Activated naive CD8-positive, alpha-beta T cell treated with anti-CD3 and anti-CD28 coated beads for 36 hours (primary cell): ENCODE data around the gene GALNT18. TPM values are rescaled to one million over a fixed set of nuclear protein-coding genes. Genes with fewer than 3 reads are reported as not detected.

ENCODE experiments used
- DNase-seq: peaks from one replicate; pipeline ENCODE4 v3.0.0; 2021
- H3K27ac Mint-ChIP-seq: one replicate; pipeline ENCODE4 v1.8.0; 2022; ENCODE audit warnings: mild to moderate bottlenecking, moderate library complexity, mixed read lengths
- H3K27me3 Mint-ChIP-seq: one replicate; pipeline ENCODE4 v1.8.0; 2022; ENCODE audit warnings: mild to moderate bottlenecking, mixed read lengths
- H3K36me3 Mint-ChIP-seq: one replicate; pipeline ENCODE4 v1.8.0; 2021; ENCODE audit warnings: mild to moderate bottlenecking, mixed read lengths
- H3K4me1 Mint-ChIP-seq: one replicate; pipeline ENCODE4 v1.8.0; 2021; ENCODE audit warnings: mixed read lengths
- H3K4me3 Mint-ChIP-seq: one replicate; pipeline ENCODE4 v1.8.0; 2022; ENCODE audit warnings: mild to moderate bottlenecking, moderate library complexity, mixed read lengths
- H3K9me3 Mint-ChIP-seq: one replicate; pipeline ENCODE4 v1.8.0; 2022; ENCODE audit warnings: mixed read lengths
- total RNA-seq, 2 experiments: library from RNA; stranded (reverse); gene quantifications; one replicate each; pipeline ENCODE4 v1.2.3, GENCODE V29; 2021

GALNT18 gene
- total RNA-seq, 2 experiments from 2014 or later, result 10.0 to 10.5 TPM

DNA sequence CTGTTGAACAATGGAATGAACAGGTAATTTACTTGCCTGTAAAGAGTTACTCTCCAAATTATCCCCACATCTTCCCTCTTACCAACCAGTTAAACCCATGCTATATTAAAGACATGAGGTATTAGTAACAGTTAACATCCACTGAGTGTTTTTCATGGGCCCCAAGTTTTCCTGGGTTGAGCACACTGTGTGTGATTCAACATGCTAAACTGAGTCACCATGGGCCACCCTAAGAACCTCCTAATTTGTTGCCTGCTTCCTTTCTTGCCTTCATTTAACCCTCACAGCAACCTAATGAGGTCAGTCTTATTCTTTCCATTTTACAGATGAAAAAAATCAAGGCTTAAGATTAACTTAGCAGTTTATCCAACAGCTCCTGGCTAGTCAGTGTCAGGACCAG is 51.0 kb downstream of the GALNT18 start:
- Mint-ChIP-seq H3K27me3 (no peaks in the 10 kb centered on the region), H3K4me3 (no peak overlapping the region), H3K9me3 (no peaks in the 10 kb centered on the region), H3K27ac (no peak overlapping the region), H3K36me3 (no peaks in the 10 kb centered on the region), H3K4me1 (peaks cover 12% of the 10 kb centered on the region)
- no peak for DNase-seq

DNA sequence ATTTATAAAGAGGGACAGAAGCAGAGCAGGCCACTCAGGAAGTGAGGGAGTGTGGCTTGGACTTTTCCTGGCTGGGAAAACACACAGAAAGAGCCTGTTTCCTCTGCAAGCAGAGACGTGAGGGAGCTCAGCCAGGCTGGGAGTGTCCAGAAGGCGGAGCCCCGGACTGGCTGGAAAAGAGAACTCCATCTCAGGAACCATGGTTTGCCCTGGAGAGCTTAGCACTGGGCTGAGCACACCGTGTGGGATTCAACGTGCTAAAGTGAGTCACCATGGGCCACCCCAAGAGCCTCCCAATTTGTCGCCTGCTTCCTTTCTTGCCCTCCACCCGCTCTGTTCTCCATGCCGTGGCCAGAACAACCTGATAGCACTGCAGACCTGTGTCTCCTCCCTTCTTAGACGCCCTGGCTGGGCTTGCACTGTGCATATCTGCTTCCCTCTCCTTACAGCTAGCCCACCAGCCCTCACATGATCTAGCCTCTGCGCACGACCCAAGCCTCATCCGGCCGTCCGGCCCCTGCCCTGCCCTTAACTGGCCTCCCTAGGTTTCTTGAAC is 51.8 kb downstream of the GALNT18 start:
- DNase-seq, result no peak
- Mint-ChIP-seq H3K9me3 (no peaks in the 10 kb centered on the region), H3K27ac (no peak overlapping the region), H3K36me3 (no peaks in the 10 kb centered on the region), H3K27me3 (no peaks in the 10 kb centered on the region), H3K4me3 (no peak overlapping the region), H3K4me1 (peaks cover 12% of the 10 kb centered on the region)

DNA sequence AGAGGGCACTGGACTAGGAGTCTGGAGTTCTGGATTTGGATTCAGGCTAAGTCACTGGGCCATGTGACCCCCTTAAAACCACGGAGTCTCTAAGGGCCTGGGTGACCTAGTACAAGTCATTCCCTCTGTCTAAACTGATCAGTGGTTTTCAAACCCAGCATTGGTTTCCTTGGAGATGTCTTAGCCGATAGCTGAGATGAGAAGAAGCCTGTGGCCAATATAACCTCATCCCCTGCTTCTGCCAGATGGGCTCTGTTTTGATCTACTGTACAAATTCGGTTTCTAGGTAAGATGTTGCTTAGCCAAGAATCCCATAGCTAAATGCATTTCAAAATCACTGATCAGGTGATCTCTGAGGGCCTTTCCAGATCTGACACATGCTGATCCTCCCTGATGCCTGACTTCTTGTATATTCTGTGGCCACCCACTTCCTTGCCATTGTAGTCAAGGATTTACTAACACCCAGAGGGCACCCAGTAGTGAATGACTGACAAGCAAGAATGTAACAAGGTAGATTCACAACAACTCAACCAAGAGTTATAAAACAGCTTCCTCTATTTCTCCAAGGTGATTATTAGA is 53.1 kb downstream of the GALNT18 start:
- DNase-seq, result no peak
- Mint-ChIP-seq H3K27ac (no peak overlapping the region), H3K9me3 (no peaks in the 10 kb centered on the region), H3K4me3 (no peak overlapping the region), H3K4me1 (peaks cover 12% of the 10 kb centered on the region), H3K27me3 (no peaks in the 10 kb centered on the region), H3K36me3 (no peaks in the 10 kb centered on the region)

DNA sequence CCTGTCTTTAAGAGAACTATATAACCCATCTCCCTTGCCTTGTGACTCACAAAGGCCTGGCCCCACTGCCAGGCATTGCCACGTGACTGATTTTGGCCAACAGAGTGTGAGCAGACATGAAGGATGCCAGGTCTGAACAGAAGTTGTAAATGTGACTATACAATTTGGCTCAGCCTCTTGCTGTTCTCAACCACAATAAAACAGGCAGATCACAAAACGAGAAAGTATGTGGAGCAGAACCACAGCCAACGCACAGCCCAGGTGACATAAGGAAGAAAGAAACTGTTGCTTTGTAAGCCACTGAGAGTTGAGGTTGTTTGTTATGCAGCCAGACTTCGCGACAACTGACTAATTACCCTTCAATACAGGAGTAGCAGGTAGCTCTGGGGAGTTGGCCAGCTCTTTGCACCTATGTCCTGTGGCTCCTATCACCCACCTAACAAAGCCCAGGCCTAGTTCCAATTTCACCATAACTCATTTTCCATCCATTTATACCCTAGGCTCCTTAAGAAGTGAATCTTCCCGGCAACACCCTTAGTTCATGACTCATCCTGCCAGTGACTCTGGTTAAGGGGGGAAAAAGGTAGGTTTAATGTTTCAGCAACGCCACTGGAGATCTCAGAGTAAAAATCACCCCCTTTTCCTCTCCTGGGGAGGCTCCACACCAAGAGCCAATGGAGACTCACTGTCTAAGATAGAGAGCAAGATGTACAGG is 53.7 kb downstream of the GALNT18 start:
- Mint-ChIP-seq H3K4me1 (peaks cover 12% of the 10 kb centered on the region), H3K4me3 (no peak overlapping the region), H3K27me3 (no peaks in the 10 kb centered on the region), H3K27ac (peak overlapping the region; percentile 14), H3K9me3 (no peaks in the 10 kb centered on the region), H3K36me3 (no peaks in the 10 kb centered on the region)
- DNase-seq, result peak; percentile 23

DNA sequence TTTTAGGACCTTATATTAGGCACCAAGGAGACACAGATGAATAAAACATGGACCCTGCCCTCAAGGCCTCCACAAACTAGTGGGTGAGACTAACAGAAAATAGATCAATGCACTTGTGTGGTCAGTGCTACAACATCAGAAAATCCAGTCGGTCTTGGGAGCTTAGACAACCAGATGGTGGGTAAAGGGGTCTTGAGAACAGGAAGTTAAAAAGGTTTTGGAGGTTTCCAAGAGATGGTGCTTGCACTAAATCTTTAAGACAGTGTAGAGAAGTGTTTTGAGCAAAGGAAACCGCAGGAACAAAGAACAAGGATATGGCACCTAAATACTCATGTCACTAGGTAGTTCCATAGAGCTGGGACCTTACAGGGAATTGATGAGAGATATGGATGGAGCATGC is 56.2 kb downstream of the GALNT18 start:
- H3K27me3 Mint-ChIP-seq, result no peaks in the 10 kb centered on the region

DNA sequence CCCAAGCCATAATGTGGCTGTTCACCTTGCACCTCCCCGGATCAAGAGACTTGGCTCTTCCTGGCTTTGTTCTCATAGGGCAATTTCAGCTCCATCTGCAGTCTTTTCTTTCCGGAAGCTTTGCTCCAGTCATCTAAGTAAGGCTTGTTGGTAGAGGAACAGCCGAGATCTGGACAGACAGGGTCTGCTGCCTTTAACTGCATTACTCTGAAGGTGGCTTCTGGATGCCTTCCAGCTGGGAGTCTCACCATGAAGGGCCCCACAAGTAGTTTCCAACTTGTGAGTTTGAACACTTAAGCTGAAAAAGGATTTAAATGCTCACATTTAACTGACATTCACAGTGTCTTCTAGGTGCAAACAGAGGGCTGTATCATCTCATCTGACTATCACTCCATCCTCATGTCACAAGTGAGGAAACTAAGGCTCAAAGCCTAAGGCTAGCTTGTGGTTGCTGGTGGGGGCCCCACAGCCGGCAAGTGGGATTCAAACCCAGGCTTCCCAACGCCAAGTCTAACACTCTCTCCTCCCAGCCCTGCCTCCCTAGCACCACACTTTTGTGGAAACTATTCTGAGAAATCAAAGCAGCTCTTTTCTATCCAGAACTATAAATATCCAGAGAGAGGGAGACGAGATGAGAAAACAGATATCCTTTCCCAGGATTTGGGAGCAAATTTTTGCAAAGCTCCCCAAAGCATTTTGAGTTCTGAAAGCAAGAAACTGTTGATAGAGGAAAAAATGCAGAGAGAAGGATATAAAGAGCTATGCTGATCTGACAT is 58.4 kb downstream of the GALNT18 start:
- Mint-ChIP-seq H3K36me3 (no peaks in the 10 kb centered on the region), H3K27ac (no peak overlapping the region), H3K4me1 (peaks cover 6% of the 10 kb centered on the region), H3K27me3 (peaks cover 10% of the 10 kb centered on the region), H3K4me3 (no peak overlapping the region), H3K9me3 (no peaks in the 10 kb centered on the region)
- DNase-seq, result no peak

More for the DNA sequence above, 56.2 kb downstream of the GALNT18 start:
- Mint-ChIP-seq H3K27ac (no peak overlapping the region), H3K9me3 (no peaks in the 10 kb centered on the region), H3K4me1 (peaks cover 12% of the 10 kb centered on the region), H3K4me3 (no peak overlapping the region), H3K36me3 (no peaks in the 10 kb centered on the region)
- no peak for DNase-seq

DNA sequence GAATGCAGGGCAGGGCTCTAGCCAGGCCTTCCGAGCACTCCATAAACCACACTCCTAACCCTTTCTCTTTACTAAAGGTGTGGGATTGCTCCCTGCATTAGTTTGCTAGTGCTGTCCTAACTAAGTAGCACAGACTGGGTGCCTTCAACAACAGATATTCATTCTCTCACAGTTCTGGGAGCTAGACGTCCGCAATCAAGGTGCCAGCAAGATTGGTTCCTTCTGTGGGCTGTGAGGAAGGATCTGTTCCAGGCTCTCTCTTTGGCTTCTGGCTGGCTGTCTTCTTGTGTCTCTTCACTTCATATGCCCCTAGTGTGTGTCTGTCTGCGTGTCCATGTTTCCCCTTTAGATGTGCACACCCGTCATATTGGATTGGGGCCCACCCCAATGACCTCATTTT is 59.8 kb downstream of the GALNT18 start:
- Mint-ChIP-seq H3K27me3 (peaks cover 10% of the 10 kb centered on the region), H3K27ac (no peak overlapping the region), H3K4me3 (no peak overlapping the region), H3K4me1 (no peaks in the 10 kb centered on the region), H3K36me3 (no peaks in the 10 kb centered on the region), H3K9me3 (no peaks in the 10 kb centered on the region)
- no peak for DNase-seq

DNA sequence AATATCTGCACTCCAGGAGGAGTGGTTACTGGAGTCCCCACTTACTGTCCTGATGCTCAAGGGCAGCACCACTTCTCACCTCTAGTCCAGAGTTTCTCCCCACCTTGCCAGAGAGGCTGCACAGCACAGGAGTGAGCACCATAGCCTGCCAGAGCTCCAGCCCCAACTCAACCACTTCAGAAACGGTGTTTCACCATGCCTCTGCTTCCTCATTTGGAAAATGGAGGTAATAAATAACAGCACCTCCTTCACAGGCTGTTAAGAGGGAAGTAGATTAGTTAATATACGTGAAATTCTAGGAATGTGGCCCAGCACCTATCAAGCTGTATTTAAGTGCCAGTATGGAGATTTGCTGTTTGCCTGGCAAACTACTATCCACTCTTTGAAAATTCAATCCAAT is 63.0 kb downstream of the GALNT18 start:
- H3K4me3 Mint-ChIP-seq, result no peak overlapping the region
- DNase-seq, result no peak
- H3K27ac Mint-ChIP-seq, result no peak overlapping the region
- peaks cover 13% of the 10 kb centered on the region for H3K27me3 Mint-ChIP-seq
- no peaks in the 10 kb centered on the region for H3K4me1 Mint-ChIP-seq
- no peaks in the 10 kb centered on the region for H3K36me3 Mint-ChIP-seq
- no peaks in the 10 kb centered on the region for H3K9me3 Mint-ChIP-seq

DNA sequence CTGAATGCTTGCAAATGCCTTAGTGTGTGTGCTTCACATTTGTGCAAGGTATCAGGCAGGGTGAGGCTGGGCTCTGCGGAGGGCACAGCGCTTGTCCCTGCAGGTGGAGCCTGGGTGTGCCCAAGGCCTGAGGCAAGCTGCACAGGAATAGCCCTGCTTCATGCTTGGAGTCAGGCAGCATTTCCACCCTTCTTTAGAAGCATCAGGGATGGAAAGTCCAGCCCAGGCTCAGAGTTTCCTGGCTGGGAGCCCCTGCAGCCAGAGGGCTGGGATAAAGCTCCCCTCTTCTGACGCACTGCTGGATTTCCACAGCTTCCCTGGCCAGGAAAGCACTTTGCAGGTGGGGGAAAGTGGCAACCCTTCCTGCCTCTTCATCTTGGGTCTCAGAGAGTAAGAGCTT is 63.4 kb downstream of the GALNT18 start:
- no peak overlapping the region for H3K4me3 Mint-ChIP-seq
- no peaks in the 10 kb centered on the region for H3K4me1 Mint-ChIP-seq
- H3K9me3 Mint-ChIP-seq, result no peaks in the 10 kb centered on the region
- DNase-seq, result no peak
- no peaks in the 10 kb centered on the region for H3K36me3 Mint-ChIP-seq
- H3K27me3 Mint-ChIP-seq, result peaks cover 14% of the 10 kb centered on the region
- H3K27ac Mint-ChIP-seq, result no peak overlapping the region

DNA sequence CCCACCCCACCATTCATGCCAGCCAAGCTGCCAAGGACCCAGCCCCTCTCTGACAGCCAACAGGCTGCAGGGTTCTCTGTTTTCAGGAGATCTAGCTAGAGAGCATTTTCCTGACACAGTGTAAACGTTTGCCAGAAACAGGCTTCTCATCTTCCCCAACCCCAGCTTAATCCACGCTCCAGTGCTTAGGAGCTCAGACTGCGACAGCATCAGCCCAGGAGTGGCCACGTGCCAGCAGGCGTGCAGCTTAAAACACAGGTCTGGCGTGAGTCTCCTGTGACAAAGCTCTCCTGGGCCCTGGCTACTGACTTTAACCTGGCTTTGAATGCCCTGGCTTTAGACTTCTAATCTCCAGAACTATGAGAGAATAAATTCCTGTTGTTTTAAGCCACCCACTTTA is 66.6 kb downstream of the GALNT18 start:
- DNase-seq, result no peak
- Mint-ChIP-seq H3K4me1 (no peaks in the 10 kb centered on the region), H3K36me3 (no peaks in the 10 kb centered on the region), H3K27me3 (peaks cover 16% of the 10 kb centered on the region), H3K27ac (no peak overlapping the region), H3K9me3 (no peaks in the 10 kb centered on the region), H3K4me3 (no peak overlapping the region)

DNA sequence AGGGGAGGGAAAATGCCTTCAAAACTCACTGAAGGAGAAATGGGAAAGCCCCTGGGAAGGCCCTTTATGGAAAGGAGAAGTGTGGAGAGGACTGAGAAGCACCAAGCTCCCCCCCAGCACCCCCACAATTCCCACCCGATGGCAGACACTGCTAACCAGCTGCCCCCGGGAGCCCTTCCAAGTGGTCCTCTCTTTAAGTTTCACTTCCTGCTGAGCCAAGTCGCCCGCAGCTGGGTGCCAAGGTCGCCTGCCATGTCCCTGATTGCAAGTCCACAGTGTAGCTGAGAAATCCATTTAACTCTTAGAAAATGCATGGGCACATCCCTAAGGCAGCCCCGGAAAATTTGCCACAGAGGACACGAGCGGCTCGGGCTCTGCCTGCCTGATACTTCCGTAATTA is 68.2 kb downstream of the GALNT18 start:
- peaks cover 7% of the 10 kb centered on the region for H3K27me3 Mint-ChIP-seq
- H3K4me1 Mint-ChIP-seq, result no peaks in the 10 kb centered on the region
- H3K36me3 Mint-ChIP-seq, result no peaks in the 10 kb centered on the region
- no peak for DNase-seq
- H3K9me3 Mint-ChIP-seq, result no peaks in the 10 kb centered on the region
- H3K27ac Mint-ChIP-seq, result no peak overlapping the region
- H3K4me3 Mint-ChIP-seq, result no peak overlapping the region

DNA sequence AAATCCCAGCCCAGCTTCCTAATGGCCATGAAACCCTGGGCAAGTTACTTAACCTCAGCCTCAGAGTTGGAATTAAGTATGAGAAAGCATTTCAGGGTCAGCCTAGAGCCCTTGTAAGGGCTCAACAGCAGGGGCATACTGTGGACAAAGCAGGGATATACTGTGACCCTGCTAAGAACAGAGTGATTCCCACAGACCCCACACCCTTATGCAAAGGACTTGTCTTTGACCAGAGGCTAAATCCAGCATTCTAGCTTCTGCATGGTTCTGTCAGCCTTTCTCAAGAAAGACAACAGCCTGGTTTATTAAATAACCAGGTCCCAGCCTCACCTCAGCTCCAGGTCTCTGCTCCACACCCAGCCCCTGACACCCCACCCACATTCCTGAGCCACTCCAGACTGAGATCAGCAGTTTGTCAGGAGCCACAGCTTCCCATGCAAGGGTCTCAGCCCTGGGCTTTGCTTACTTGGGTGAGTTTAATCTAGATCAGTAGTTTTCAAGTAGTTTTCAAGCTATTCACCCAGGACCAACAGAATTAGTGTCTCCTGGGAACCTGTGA is 69.2 kb downstream of the GALNT18 start:
- no peak overlapping the region for H3K4me3 Mint-ChIP-seq
- H3K27me3 Mint-ChIP-seq, result peaks cover 7% of the 10 kb centered on the region
- no peaks in the 10 kb centered on the region for H3K4me1 Mint-ChIP-seq
- no peak overlapping the region for H3K27ac Mint-ChIP-seq
- DNase-seq, result no peak
- no peaks in the 10 kb centered on the region for H3K9me3 Mint-ChIP-seq
- no peaks in the 10 kb centered on the region for H3K36me3 Mint-ChIP-seq

DNA sequence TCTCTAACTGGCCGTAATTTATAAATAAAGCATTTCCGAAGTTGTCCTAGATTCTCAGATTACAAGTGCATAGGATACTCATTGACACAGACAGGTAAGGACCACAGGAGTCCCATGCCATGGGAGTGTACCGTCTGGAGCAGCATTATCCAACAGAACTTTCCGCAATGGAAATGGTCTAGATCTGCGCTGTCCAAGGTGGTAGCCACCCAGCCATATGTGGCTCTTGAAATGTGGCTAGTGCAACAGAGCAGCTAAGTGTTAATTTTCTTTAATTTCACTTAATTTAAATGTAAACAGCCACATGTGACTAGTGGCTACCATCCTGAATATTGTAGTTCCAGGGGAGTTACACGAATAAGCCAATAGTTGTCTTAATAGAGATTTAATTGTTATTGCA is 71.3 kb downstream of the GALNT18 start:
- Mint-ChIP-seq H3K36me3 (no peaks in the 10 kb centered on the region), H3K4me1 (no peaks in the 10 kb centered on the region), H3K4me3 (no peak overlapping the region), H3K27me3 (peaks cover 7% of the 10 kb centered on the region), H3K9me3 (no peaks in the 10 kb centered on the region), H3K27ac (no peak overlapping the region)
- no peak for DNase-seq

DNA sequence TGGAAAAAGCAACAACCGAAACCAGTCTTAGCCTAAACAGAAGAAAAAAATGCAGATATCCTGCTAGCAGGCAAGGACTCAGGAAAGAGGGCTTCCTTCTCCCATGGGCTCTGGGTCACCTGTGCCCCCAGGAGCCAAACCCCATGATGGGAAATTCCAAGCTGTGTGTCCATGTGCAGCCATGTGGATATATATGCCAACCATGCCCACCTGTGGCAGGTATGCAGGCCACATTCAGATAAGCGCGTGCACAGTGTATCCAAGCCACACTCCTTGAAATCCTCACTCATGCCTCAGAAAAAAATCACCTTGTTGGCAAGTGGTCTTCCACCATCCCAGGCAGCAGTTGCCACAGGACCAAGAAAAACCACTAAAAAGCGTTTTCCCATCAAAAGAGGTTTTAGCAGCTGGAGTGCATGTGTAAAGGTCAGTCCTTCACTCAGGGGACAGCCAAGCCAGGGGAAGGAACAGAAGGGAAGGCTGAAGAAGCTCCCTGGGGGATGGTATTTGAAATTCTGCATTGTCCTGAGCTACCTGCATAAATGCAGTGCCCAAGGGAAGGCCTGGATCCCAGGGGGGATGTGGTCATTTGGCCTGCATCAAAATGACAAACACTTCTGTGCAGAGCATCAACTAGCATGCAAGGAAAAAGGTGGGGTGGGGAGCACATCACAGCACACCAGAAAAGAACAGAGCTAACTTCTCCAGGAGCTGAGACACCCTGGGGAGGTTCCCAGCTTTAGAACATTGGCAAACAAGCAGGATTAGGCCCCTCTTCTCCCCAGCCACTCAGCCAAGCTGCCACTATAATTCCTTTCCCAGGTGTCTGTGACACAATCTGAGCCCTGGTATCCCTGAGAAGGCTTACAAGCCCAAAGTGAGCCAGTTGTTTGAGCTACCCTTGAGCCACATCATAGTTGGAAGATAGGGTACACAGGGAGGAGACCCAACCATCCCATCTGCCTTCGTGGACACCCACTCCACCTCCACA is 76.2 kb downstream of the GALNT18 start:
- Mint-ChIP-seq H3K27ac (no peak overlapping the region), H3K4me3 (no peak overlapping the region), H3K36me3 (no peaks in the 10 kb centered on the region), H3K9me3 (no peaks in the 10 kb centered on the region), H3K27me3 (no peaks in the 10 kb centered on the region), H3K4me1 (no peaks in the 10 kb centered on the region)
- DNase-seq, result no peak
